GM12878 (cell line): Measurements from ENCODE around the gene SOCS1. TPM values are rescaled to one million over a fixed set of nuclear protein-coding genes. Genes with fewer than 3 reads are reported as not detected.

ENCODE experiments used
- ATAC-seq: fragments of 200-7000 bp; cut with Tn5 transposase; 3 replicates; pipeline ENCODE4 v1.9.1; 2020; ENCODE audit warnings: mild to moderate bottlenecking, moderate library complexity
- BruUV-seq: library from RNA; stranded (reverse); fragments of 400-500 nt; replicated peaks from 2 replicates; lab custom pipeline; 2021; lab: Mats Ljungman, UMichigan
- CTCF ChIA-PET: fragments of 300-600 bp; sonication (Branson Sonifier 250); formaldehyde crosslinking; extraction: SDS; loops from one replicate; lab custom pipeline; 2021; ENCODE audit warnings: inconsistent platforms; lab: Yijun Ruan, JAX
- POLR2A ChIA-PET: fragments of 350-600 bp; formaldehyde crosslinking; extraction: SDS; loops from one replicate; lab custom pipeline; 2021; ENCODE audit warnings: inconsistent platforms; lab: Charles Lee
- RAD21 ChIA-PET: fragments of 300-600 bp; sonication (Branson Sonifier 250); formaldehyde crosslinking; loops from one replicate; lab custom pipeline; 2023; ENCODE audit warnings: antibody characterized with exemption; ENCODE audit not compliant: unreplicated experiment; lab: Charles Lee
- SMC1A ChIA-PET: fragments of 300-600 bp; sonication (Branson Sonifier 250); formaldehyde crosslinking; loops from one replicate; lab custom pipeline; 2023; ENCODE audit not compliant: unreplicated experiment, uncharacterized antibody; lab: Charles Lee
- DNase-seq: peaks from one replicate; pipeline ENCODE4 v3.0.0-alpha.2; 2011; ENCODE audit warnings: low read depth, low spot score
- FAIRE-seq: peaks from 3 replicates; lab custom pipeline; 2011; peaks lifted over from hg19 to GRCh38; lab: Jason Lieb, UNC
- H2AFZ ChIP-seq: 2 replicates; pipeline ENCODE4 v1.6.0; 2011; ENCODE audit warnings: low read depth, low read length, control low read depth; ENCODE audit not compliant: control insufficient read depth
- H3K27ac ChIP-seq: 2 replicates; pipeline ENCODE4 v1.5.1; 2011; ENCODE audit warnings: control low read depth; ENCODE audit not compliant: control insufficient read depth, insufficient read depth
- H3K27me3 ChIP-seq, 2 experiments: replicated peaks in 1 of 2; 2 replicates each; pipeline versions ENCODE4 v1.6.0 to v1.6.1; 2011; ENCODE audit warnings: low read length in 1 of 2; ENCODE audit not compliant: control insufficient read depth in 2 of 2, insufficient read depth in 2 of 2
- H3K36me3 ChIP-seq, 2 experiments: 2 replicates each; pipeline ENCODE4 v1.5.1; 2011; ENCODE audit warnings: low read length in 1 of 2; ENCODE audit not compliant: control insufficient read depth in 2 of 2, insufficient read depth in 2 of 2
- H3K4me1 ChIP-seq: 2 replicates; pipeline ENCODE4 v1.6.1; 2011; ENCODE audit warnings: mild to moderate bottlenecking, low read length, moderate library complexity, mixed read lengths; ENCODE audit not compliant: control insufficient read depth, insufficient read depth
- H3K4me2 ChIP-seq: 2 replicates; pipeline ENCODE4 v1.6.0; 2011; ENCODE audit warnings: control low read depth; ENCODE audit not compliant: control insufficient read depth, insufficient read depth
- H3K4me3 ChIP-seq: fragments of 200-600 bp; sonication (generic); 2 replicates; pipeline ENCODE4 v1.5.1; 2016
- H3K79me2 ChIP-seq: 2 replicates; pipeline ENCODE4 v1.6.0; 2011; ENCODE audit warnings: low read length; ENCODE audit not compliant: control insufficient read depth, insufficient read depth
- H3K9ac ChIP-seq: 2 replicates; pipeline ENCODE4 v1.8.0; 2011; ENCODE audit warnings: low read length, control low read depth, mixed read lengths; ENCODE audit not compliant: control insufficient read depth, insufficient read depth
- H3K9me3 ChIP-seq: replicated peaks from 3 replicates; pipeline ENCODE4 v1.5.1; 2011; ENCODE audit warnings: mild to moderate bottlenecking, low read length; ENCODE audit not compliant: control insufficient read depth, insufficient read depth
- H4K20me1 ChIP-seq: 2 replicates; pipeline ENCODE4 v1.6.0; 2011; ENCODE audit not compliant: control insufficient read depth, insufficient read depth
- IKZF2 ChIP-seq, 2 experiments: fragments of 450-650 bp; IDR thresholded peaks; 2 replicates each; pipeline ENCODE4 v1.6.1; 2017; ENCODE audit warnings: mild to moderate bottlenecking in 2 of 2, moderate library complexity in 2 of 2
- JUNB ChIP-seq: IDR thresholded peaks from 2 replicates; pipeline ENCODE4 v1.6.1; 2016; ENCODE audit warnings: antibody characterized with exemption, mild to moderate bottlenecking
- LARP7 ChIP-seq: fragments of 450-650 bp; IDR thresholded peaks from 2 replicates; pipeline ENCODE4 v1.6.1; 2017; ENCODE audit warnings: mild to moderate bottlenecking
- MXI1 ChIP-seq: fragments of 150-350 bp; IDR thresholded peaks from 2 replicates; pipeline ENCODE4 v1.6.1; 2011; ENCODE audit warnings: low read depth, mild to moderate bottlenecking, inconsistent platforms, low read length, improper control_type of control experiment
- NFYB ChIP-seq: IDR thresholded peaks from 2 replicates; pipeline ENCODE4 v1.6.1; 2011; ENCODE audit warnings: low read depth, mild to moderate bottlenecking, low read length, improper control_type of control experiment, moderate library complexity; ENCODE audit not compliant: insufficient read depth
- SIX5 ChIP-seq: IDR thresholded peaks from 2 replicates; pipeline ENCODE4 v1.6.1; 2011; ENCODE audit warnings: mild to moderate bottlenecking, low read depth, low read length, moderate library complexity; ENCODE audit not compliant: severe bottlenecking
- SREBF2 ChIP-seq: IDR thresholded peaks from 2 replicates; pipeline ENCODE4 v1.6.1; 2012; ENCODE audit warnings: mild to moderate bottlenecking, low read length
- ZBTB11 ChIP-seq: fragments of 450-650 bp; formaldehyde crosslinking; IDR thresholded peaks from 2 replicates; pipeline ENCODE4 v1.5.0; 2022; ENCODE audit warnings: mild to moderate bottlenecking, missing genetic modification characterization
- ZNF622 ChIP-seq: fragments of 450-650 bp; IDR thresholded peaks from 2 replicates; pipeline ENCODE4 v1.6.1; 2017; ENCODE audit warnings: mild to moderate bottlenecking, inconsistent platforms
- ZNF687 ChIP-seq: fragments of 450-650 bp; IDR thresholded peaks from 2 replicates; pipeline ENCODE4 v1.6.1; 2017; ENCODE audit warnings: mild to moderate bottlenecking, moderate library complexity
- WGBS: methylation state at CpG from one replicate; pipeline ENCODE4 v1.1.6; 2016; ENCODE audit warnings: low lambda C conversion rate; ENCODE audit not compliant: insufficient replicate concordance, insufficient coverage; ENCODE audit errors: missing lambda C conversion rate; 5-methylcytosine and 5-hydroxymethylcytosine counted together
- in situ Hi-C: fragments of 300-500 bp; cut with MboI; formaldehyde crosslinking; loops from 9 replicates; pipeline ENCODE4 v1.14.3; 2018; ENCODE audit warnings: mixed read lengths
- intact Hi-C: fragments of 100-400 bp; cut with micrococcal nuclease; formaldehyde crosslinking; loops from one replicate; pipeline ENCODE4 v1.14.2; 2022; ENCODE audit not compliant: unreplicated experiment
- polyA plus RNA-seq, 11 experiments: library from polyadenylated mRNA; depleted of rRNA in 4 of 11; unstranded in 6 of 11; stranded (reverse) in 5 of 11; fragments of >200 nt; fragmentation: Nextera tagmentation in 4 of 11; fragmentation: Illumina TruSeq in 1 of 11; extraction: Ambion mirVana in 4 of 11; extraction: Trizol in 1 of 11; gene quantifications; 1 replicate in 1 of 11; 2 replicates in 10 of 11; pipeline versions ENCODE4 v1.2.1 to v1.2.3, GENCODE V29; 2011 to 2016; ENCODE audit warnings: inconsistent platforms in 2 of 11, missing spikeins in 2 of 11, low read depth in 1 of 11
- total RNA-seq, 4 experiments: library from RNA; depleted of rRNA in 3 of 4; stranded (reverse); fragments of >200 nt in 3 of 4; fragmentation: Illumina TruSeq in 1 of 4; extraction: Trizol in 1 of 4; gene quantifications; 2 replicates each; pipeline versions ENCODE4 v1.2.1 to v1.2.3, GENCODE V29; 2013 to 2021

The SOCS1 gene
- total and polyA plus RNA-seq, 10 of the 15 experiments (the other 5 are each of a cell fraction or from before 2014, with no cell fraction given), result 0.42 to 39.8 (median 11.2) TPM

DNA sequence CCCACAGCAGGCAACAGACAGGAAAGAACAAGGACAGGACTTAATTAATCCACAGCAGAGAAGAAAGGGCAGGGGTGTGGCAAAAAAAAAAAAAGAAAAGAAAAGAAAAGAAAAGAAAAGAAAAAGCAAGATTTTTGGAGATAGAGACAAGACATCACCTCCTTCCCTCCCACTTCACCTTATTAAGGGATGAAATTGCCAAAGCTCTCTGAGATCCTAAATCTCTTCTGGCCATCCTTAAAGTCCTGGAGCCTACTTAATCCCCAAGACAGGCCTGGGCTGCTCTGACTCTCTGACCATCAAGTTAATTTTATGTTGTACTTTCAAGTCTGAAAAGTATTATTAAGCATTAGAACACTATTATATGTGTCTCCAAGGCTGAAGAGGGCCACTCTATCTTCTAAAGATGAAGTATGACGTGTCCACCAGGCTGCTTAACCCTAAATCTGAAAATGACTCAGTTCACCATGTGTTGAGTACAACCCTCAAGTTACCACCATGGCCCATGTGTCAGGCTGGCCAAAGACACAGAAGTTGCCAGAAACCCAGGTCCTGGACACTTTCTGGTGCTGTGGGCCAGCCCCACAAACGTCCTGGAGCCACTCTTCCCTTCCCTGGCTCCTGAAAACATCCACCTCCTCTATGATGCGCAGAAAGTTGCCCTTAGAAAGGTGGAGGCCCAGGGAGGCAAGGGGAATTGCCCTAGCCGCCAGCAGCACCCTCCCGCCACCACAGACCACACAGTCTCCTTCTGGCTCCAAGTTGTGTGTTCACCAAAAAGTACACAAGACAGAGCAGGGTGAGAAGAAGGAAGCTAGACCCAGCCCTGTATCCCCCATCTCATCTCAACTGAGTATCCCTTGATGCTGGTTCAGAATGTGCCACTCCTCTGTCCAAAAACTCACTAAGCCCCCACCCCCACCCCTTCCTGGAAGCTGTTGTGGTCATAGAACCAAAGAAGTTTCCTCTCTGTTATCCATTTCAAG lies 2.7 kb downstream of the SOCS1 start:
- peak overlapping the region; percentile 89 for H3K9ac ChIP-seq
- no peak for DNase-seq
- TF ChIP-seq ZNF622 (no peak), ZBTB11 (CRISPR knock-in tag) (no peak), SREBF2 (no peak), NFYB (no peak), SIX5 (no peak), JUNB (no peak; the same call in 1 of the 2 replicates), ZNF687 (peak; percentile 72), MXI1 (no peak; the same call in 1 of the 2 replicates), IKZF2 (IDR thresholded peaks at IDR 0.05) (no peak; a peak in 1 of 4 replicates), LARP7 (no peak)

More for the DNA sequence above, 2.7 kb downstream of the SOCS1 start:
- RAD21 ChIA-PET, result interaction anchor here (0.8 to 11.8 kb wide), 16 partner anchors 20 to 269 kb away, joined by 3 to 243 read pairs (median 12); no protein-coding TSS in a partner anchor
- Histone ChIP-seq H3K4me3 (peak overlapping the region; percentile 91), H3K9me3 (no peaks in the 10 kb centered on the region), H3K27ac (peak overlapping the region; percentile 71), H3K4me2 (peak overlapping the region; percentile 92), H4K20me1 (no peaks in the 10 kb centered on the region), H2AFZ (no peak overlapping the region), H3K36me3 (peaks cover 0 to 3% of the 10 kb centered on the region in 2 experiments; a peak in 1 of 4 replicates), H3K79me2 (peaks cover 37% of the 10 kb centered on the region), H3K27me3 (no peaks in the 10 kb centered on the region), H3K4me1 (peaks cover 32% of the 10 kb centered on the region)
- in situ Hi-C loops (loop anchor here (5.0 kb wide), 1 partner anchor 286 kb away; no protein-coding TSS in a partner anchor), intact Hi-C loops (loop anchor here (2.0 kb wide), 1 partner anchor 51 kb away; no protein-coding TSS in a partner anchor)
- no TSS peak for BruUV-seq
- CTCF ChIA-PET, result interaction anchor here (0.8 to 11.0 kb wide), 17 partner anchors 17 to 289 kb away, joined by 3 to 170 read pairs (median 7); no protein-coding TSS in a partner anchor
- SMC1A ChIA-PET, result interaction anchor here (0.6 to 8.8 kb wide), 26 partner anchors 17 to 305 kb away, joined by 3 to 108 read pairs (median 5); no protein-coding TSS in a partner anchor
- FAIRE-seq (peak; percentile 35), ATAC-seq (peak; percentile 0; the same call in 1 of the 3 replicates)
- 16% methylated on average over 5 of the region's 5 CpGs for WGBS
- POLR2A ChIA-PET, result interaction anchor here (0.6 to 6.6 kb wide), 12 partner anchors 17 to 288 kb away, joined by 3 to 53 read pairs (median 6); no protein-coding TSS in a partner anchor
